PFSK-1 (cell line): ENCODE data around the gene SLC26A11.

Experiments
- POLR2AphosphoS5 ChIP-seq: IDR thresholded peaks from 2 replicates; pipeline ENCODE4 v1.6.1; 2012; ENCODE audit warnings: low read depth, mild to moderate bottlenecking, control low read depth, low read length, moderate library complexity
- REST ChIP-seq, 2 experiments: IDR thresholded peaks; 2 replicates each; pipeline versions ENCODE4 v1.6.1 to v1.8.0; 2011 to 2012; ENCODE audit warnings: low read depth in 2 of 2, low read length in 2 of 2, control low read depth in 1 of 2, inconsistent platforms in 1 of 2, mild to moderate bottlenecking in 1 of 2, moderate library complexity in 1 of 2; ENCODE audit not compliant: insufficient read depth in 1 of 2

- TF ChIP-seq POLR2AphosphoS5 (no peak), REST (IDR thresholded peaks at IDR 0.05; ENCODE audit: insufficient read depth in 1 of 2, low read depth in 2 of 2, low read length in 2 of 2) (no peak)
Observed at GRCh38 chr17:80223838-80224497, 3.7 kb downstream of the SLC26A11 start.
